Activated B cell treated with CpG ODN at 0.5 μM for 24 hours (primary cell): Measurements from ENCODE around the gene RNPEP. TPM values are rescaled to one million over a fixed set of nuclear protein-coding genes. Genes with fewer than 3 reads are reported as not detected.

ENCODE experiments used
- total RNA-seq: library from RNA; stranded (reverse); gene quantifications from 2 replicates; pipeline ENCODE4 v1.2.3, GENCODE V29; 2022

Gene RNPEP
- total RNA-seq, 1 donor from 2014 or later, result 37.3 TPM

Other genes with a start within 250 kb of the RNPEP start
- gene IPO9, start 153.5 kb upstream of the RNPEP start, total RNA-seq, result 45.7 and 48.2 TPM in 2 replicates
- 0.24 and 0.35 TPM in 2 replicates for gene SHISA4, start 93.8 kb upstream of the RNPEP start, total RNA-seq
- gene LMOD1, start 36.1 kb upstream of the RNPEP start, total RNA-seq, result not detected in 2 replicates
- 50.4 and 51.3 TPM in 2 replicates for gene TIMM17A, start 27.1 kb upstream of the RNPEP start, total RNA-seq
- gene ELF3, start 27.9 kb downstream of the RNPEP start, total RNA-seq, result 4.8 and 6.2 TPM in 2 replicates
- not detected in 2 replicates for gene GPR37L1, start 140.3 kb downstream of the RNPEP start, total RNA-seq
- gene ARL8A, start 162.1 kb downstream of the RNPEP start, total RNA-seq, result 56.3 and 58.0 TPM in 2 replicates
- gene PTPN7, start 178.0 kb downstream of the RNPEP start, total RNA-seq, result 29.4 and 31.0 TPM in 2 replicates
- not detected in 2 replicates for gene LGR6, start 211.2 kb downstream of the RNPEP start, total RNA-seq